ENCODE data around the gene PTPN21. TPM values are rescaled to one million over a fixed set of nuclear protein-coding genes. Genes with fewer than 3 reads are reported as not detected.

PTPN21 gene
- total and polyA plus RNA-seq, 2 of the 13 experiments (the other 11 are each of a cell fraction or from before 2014, with no cell fraction given): 2.0 to 3.7 TPM

DNA sequence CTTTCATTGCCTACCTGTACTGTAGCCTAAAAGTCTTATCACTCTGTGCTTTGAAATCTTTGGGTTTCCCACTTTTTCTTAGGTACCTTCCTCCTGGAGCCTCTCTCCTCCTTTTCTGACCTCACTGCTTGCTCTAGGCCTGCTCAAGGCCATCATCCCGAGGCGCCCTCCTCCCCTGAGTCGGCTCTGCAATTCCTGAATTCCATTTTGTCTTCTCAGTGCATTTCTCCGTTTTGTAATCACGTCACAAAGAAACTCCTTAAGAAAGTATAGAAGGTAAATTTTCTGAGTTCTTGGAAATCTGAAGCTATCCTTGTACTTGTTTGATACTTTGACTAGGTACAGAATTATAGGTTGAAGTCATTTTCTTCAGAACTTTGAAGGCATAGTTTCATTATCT, 33.3 kb upstream of the PTPN21 start:
- WGBS (ENCODE audit: low lambda C conversion rate): 92% methylated on average over 5 of the region's 5 CpGs
- intact Hi-C loops (cut with micrococcal nuclease; ENCODE audit: unreplicated experiment) (no loop called here), in situ Hi-C loops (cut with HindIII; ENCODE audit: extremely low pct_ligation_motif_present, low pct_unique_long_range_greater_than_20kb) (no loop called here)
- H4K20me1 ChIP-seq (ENCODE audit: insufficient read depth, low read length): no peaks in the 10 kb centered on the region
- H3K36me3 ChIP-seq (replicated peaks in 1 of 2; ENCODE audit: control insufficient read depth in 1 of 2, insufficient read depth in 2 of 2, low read length in 2 of 2): peaks cover 12 to 59% of the 10 kb centered on the region in 2 experiments
- no peaks in the 10 kb centered on the region for H3K9me3 ChIP-seq (ENCODE audit: low read length)
- no TSS peak for BruUV-seq (replicated peaks)
- no peaks in the 10 kb centered on the region for H3K4me1 ChIP-seq (ENCODE audit: insufficient read depth, low read length)
- DNase-seq (ENCODE audit: low spot score): no peak
- no peak overlapping the region for H3K27ac ChIP-seq (ENCODE audit: extremely low read length, insufficient read depth, low read length)
- no peak overlapping the region for H3K4me2 ChIP-seq (ENCODE audit: low read depth, low read length)
- no peak for FAIRE-seq
- H3K9ac ChIP-seq (ENCODE audit: insufficient read depth, low read depth, low read length): no peak overlapping the region
- no peaks in the 10 kb centered on the region for H3K79me2 ChIP-seq (ENCODE audit: insufficient read depth, low read length)
- CTCF ChIA-PET (ENCODE audit: low intra/inter-chr PET ratio, low total read pairs): no interaction called here
- H3K27me3 ChIP-seq (ENCODE audit: control insufficient read depth in 1 of 2, insufficient read depth in 2 of 2, low read length in 2 of 2): no peaks in the 10 kb centered on the region
- H3K4me3 ChIP-seq (replicated peaks in 1 of 3; ENCODE audit: insufficient read depth in 1 of 3, low read depth in 2 of 3, low read length in 3 of 3): no peak overlapping the region
- ATAC-seq: no peak
- H2AFZ ChIP-seq (ENCODE audit: low read length): no peak overlapping the region
- POLR2A ChIA-PET: no interaction called here
- TF ChIP-seq MAZ (IDR thresholded peaks at IDR 0.05; ENCODE audit: borderline replicate concordance, low read depth, low read length) (no peak), MAZ (CRISPR knock-in tag; IDR thresholded peaks at IDR 0.05; ENCODE audit: low read depth) (no peak), NPAS2 (CRISPR knock-in tag; IDR thresholded peaks at IDR 0.05; ENCODE audit: borderline replicate concordance) (no peak), ZNF883 (CRISPR knock-in tag; IDR thresholded peaks at IDR 0.05; ENCODE audit: not compliant biosample characterization) (no peak), SSRP1 (CRISPR knock-in tag; IDR thresholded peaks at IDR 0.05) (no peak), BCLAF1 (IDR thresholded peaks at IDR 0.05) (no peak), HDAC1 (CRISPR knock-in tag; IDR thresholded peaks at IDR 0.05) (no peak), GTF3A (CRISPR knock-in tag; conservative IDR thresholded peaks at IDR 0.05) (no peak), MXI1 (IDR thresholded peaks at IDR 0.05; ENCODE audit: borderline replicate concordance, low read depth, low read length) (no peak), AFF4 (CRISPR knock-in tag; IDR thresholded peaks at IDR 0.05) (no peak), ZNF18 (CRISPR knock-in tag; IDR thresholded peaks at IDR 0.05; ENCODE audit: insufficient replicate concordance) (no peak), RORA (CRISPR knock-in tag; IDR thresholded peaks at IDR 0.05) (no peak), ZNF367 (CRISPR knock-in tag; IDR thresholded peaks at IDR 0.05; ENCODE audit: borderline replicate concordance) (no peak), MYC (CRISPR knock-in tag; IDR thresholded peaks at IDR 0.05; ENCODE audit: borderline replicate concordance) (no peak), STAT5B (CRISPR knock-in tag; IDR thresholded peaks at IDR 0.05) (no peak)
- TF ChIP-seq, protein P1, sequence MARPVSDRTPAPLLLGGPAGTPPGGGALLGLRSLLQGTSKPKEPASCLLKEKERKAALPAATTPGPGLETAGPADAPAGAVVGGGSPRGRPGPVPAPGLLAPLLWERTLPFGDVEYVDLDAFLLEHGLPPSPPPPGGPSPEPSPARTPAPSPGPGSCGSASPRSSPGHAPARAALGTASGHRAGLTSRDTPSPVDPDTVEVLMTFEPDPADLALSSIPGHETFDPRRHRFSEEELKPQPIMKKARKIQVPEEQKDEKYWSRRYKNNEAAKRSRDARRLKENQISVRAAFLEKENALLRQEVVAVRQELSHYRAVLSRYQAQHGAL (CRISPR knock-in tag; IDR thresholded peaks at IDR 0.05; ENCODE audit: not compliant biosample characterization): no peak
